HFF-Myc (cell line): ENCODE measurements around the gene CFD.
"Not testable (repeated sequence)": the region's sequence is repeated elsewhere in the genome, so short reads cannot be mapped to it uniquely, and the experiment has no call there.

Experiments
- DNase-seq: peaks from one replicate; pipeline ENCODE4 v3.0.0-alpha.2; 2011; ENCODE audit warnings: low read depth; ENCODE audit errors: extremely low read depth
- H3K4me3 ChIP-seq: replicated peaks from 2 replicates; pipeline ENCODE4 v1.5.1; 2011; ENCODE audit warnings: low read depth, mild to moderate bottlenecking, control low read depth, low read length
- CTCF ChIP-seq: IDR thresholded peaks from 2 replicates; pipeline ENCODE4 v1.5.1; 2012; ENCODE audit warnings: mild to moderate bottlenecking, low read depth, low read length, control low read depth; ENCODE audit errors: missing control alignments

CFD gene

GRCh38 chr19:850221-850978 lies 9.1 kb upstream of the CFD start:
- DNase-seq, result no peak
- no peak for TF ChIP-seq CTCF
- H3K4me3 ChIP-seq, result no peak overlapping the region

GRCh38 chr19:850979-851335 lies 8.5 kb upstream of the CFD start:
- DNase-seq, result no peak
- H3K4me3 ChIP-seq, result no peak overlapping the region
- TF ChIP-seq CTCF, result no peak

- TF ChIP-seq CTCF, result no peak
- DNase-seq, result no peak
- no peak within 1 kb of the TSS for H3K4me3 ChIP-seq
Measured at GRCh38 chr19:852136-853013, 7.1 kb upstream of the CFD start, which contains the start of gene ELANE. ELANE (plus strand) TSS chr19:852303; CDS start chr19:852329, 26 bp downstream.

GRCh38 chr19:853014-853585 lies 6.4 kb upstream of the CFD start:
- DNase-seq, result no peak
- no peak overlapping the region for H3K4me3 ChIP-seq
- TF ChIP-seq CTCF, result no peak

GRCh38 chr19:853614-854220 lies 5.7 kb upstream of the CFD start:
- not testable (repeated sequence) for H3K4me3 ChIP-seq, DNase-seq

GRCh38 chr19:854549-854948 lies 4.9 kb upstream of the CFD start:
- DNase-seq, result no peak
- no peak for TF ChIP-seq CTCF
- H3K4me3 ChIP-seq, result no peak overlapping the region

- DNase-seq, result no peak
- H3K4me3 ChIP-seq, result no peak overlapping the region
- TF ChIP-seq CTCF, result no peak
Measured at GRCh38 chr19:855142-855541, 4.3 kb upstream of the CFD start.
